ENCODE measurements around the gene TANK.

GRCh38 chr2:161172901-161173540 is 12.8 kb downstream of the TANK start:
- no peak for TF ChIP-seq CTCF (IDR thresholded peaks at IDR 0.05)
- TF ChIP-seq POLR2A (IDR thresholded peaks at IDR 0.05) = no peak

Data from body of pancreas (tissue), 4 donors.